Measurements from ENCODE around the gene A1BG.

Gene A1BG

DNA sequence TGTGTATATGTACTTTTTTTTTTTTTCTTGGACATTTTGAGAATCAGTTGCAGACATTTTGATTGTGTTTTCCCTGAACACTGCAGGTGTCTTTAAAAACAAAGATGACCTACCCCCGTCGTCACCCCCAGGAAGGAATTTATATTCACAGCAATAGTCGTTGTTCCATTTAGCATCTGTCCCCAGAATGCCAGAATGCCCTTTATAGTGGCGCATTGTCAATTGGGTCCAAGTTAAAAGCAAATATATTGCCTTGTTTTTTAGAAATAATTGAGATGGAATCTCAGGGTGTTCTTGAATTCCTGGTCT, 40.4 kb upstream of the A1BG start:
- DNase-seq (ENCODE audit: low read depth), result no peak
- H3K4me3 ChIP-seq (ENCODE audit: low read length), result no peak overlapping the region
- TF ChIP-seq, protein P1, sequence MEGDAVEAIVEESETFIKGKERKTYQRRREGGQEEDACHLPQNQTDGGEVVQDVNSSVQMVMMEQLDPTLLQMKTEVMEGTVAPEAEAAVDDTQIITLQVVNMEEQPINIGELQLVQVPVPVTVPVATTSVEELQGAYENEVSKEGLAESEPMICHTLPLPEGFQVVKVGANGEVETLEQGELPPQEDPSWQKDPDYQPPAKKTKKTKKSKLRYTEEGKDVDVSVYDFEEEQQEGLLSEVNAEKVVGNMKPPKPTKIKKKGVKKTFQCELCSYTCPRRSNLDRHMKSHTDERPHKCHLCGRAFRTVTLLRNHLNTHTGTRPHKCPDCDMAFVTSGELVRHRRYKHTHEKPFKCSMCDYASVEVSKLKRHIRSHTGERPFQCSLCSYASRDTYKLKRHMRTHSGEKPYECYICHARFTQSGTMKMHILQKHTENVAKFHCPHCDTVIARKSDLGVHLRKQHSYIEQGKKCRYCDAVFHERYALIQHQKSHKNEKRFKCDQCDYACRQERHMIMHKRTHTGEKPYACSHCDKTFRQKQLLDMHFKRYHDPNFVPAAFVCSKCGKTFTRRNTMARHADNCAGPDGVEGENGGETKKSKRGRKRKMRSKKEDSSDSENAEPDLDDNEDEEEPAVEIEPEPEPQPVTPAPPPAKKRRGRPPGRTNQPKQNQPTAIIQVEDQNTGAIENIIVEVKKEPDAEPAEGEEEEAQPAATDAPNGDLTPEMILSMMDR (IDR thresholded peaks at IDR 0.05; ENCODE audit: insufficient read depth, low read depth, low read length, missing control alignments), result no peak

DNA sequence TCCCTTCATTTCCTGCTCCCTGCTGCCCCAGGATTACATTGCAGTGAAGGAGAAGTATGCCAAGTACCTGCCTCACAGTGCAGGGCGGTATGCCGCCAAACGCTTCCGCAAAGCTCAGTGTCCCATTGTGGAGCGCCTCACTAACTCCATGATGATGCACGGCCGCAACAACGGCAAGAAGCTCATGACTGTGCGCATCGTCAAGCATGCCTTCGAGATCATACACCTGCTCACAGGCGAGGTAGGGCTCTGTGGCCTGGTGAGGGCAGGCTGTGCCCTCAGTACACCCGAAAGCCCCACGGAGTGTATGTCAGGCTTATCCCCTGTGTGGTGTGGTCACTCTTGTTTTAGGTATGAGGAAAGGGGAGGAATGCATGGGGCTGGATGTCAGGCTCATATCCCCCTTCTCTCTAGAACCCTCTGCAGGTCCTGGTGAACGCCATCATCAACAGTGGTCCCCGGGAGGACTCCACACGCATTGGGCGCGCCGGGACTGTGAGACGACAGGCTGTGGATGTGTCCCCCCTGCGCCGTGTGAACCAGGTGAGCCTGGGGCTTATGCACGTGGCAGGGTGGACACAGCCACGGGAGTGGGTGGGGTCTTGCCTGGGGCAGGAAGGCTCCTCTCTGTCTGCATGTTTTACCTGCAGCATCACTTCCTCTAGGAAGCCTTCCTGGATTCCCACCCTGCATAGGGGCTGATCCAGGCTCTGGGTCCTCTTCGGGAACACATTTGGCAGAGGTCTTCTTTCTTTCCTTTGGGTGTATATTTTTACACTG, 39.8 kb upstream of the A1BG start:
- TF ChIP-seq, protein P1 (IDR thresholded peaks at IDR 0.05; ENCODE audit: insufficient read depth, low read depth, low read length, missing control alignments), result no peak
- no peak for DNase-seq (ENCODE audit: low read depth)
- H3K4me3 ChIP-seq (ENCODE audit: low read length), result no peak overlapping the region

DNA sequence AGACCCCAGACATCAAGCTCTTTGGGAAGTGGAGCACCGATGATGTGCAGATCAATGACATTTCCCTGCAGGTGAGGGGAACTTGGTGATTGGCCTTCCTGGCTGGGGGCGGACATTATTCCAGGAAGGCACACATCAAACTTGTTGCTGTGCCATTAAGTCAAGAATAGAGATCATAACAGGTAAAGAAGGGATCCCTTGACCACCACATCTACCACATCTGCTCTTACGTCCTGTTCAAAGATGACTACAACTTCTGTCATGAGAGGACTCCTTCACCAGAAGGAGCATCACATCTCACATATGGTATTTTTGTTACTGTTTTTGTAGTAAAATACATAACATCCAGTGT, 34.9 kb upstream of the A1BG start:
- DNase-seq (ENCODE audit: low read depth), result no peak
- TF ChIP-seq, protein P1 (IDR thresholded peaks at IDR 0.05; ENCODE audit: insufficient read depth, low read depth, low read length, missing control alignments), result no peak
- peak overlapping the region; percentile 100 for H3K4me3 ChIP-seq (ENCODE audit: low read length)

DNA sequence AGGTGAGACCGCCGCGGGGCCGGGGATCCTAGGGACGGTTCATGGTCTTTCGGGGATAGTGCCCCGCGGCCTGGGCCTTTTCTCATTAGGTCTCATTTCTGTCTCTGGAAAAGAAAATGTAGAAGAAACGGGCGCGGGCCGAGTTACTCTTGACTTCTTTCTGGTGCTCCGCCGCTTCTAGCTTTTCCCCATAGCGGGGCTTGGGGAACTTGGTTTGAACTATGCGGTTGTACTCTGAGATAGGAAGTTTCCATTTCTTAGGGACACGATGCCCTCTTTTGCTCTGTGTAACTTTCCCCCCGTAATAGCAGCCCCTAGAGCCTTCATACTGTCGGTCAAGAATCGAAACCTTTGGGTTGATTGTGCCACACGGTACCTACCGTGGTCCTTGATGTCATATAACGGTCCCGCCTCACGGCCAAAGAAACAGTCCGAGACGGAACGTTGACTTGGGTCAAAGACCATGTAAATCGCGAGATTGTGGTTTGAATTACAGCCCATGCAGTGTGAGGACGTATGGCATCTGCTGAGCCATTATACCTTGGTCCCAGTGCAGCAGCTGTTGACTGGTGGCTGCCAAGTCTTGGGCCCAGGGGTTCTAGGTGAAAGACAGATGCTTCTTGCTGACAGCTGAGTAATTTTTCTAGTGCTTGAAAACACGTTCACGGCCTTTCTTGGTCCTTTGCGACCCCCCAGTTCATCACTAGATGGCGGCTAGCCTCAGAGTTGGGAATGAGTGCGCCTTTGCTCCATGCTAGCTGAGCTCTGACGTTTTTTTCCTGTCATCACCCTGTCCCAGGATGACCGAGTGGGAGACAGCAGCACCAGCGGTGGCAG, 34.3 kb upstream of the A1BG start:
- no peak for DNase-seq (ENCODE audit: low read depth)
- TF ChIP-seq, protein P1 (IDR thresholded peaks at IDR 0.05; ENCODE audit: insufficient read depth, low read depth, low read length, missing control alignments), result no peak
- H3K4me3 ChIP-seq (ENCODE audit: low read length), result peak overlapping the region; percentile 100

DNA sequence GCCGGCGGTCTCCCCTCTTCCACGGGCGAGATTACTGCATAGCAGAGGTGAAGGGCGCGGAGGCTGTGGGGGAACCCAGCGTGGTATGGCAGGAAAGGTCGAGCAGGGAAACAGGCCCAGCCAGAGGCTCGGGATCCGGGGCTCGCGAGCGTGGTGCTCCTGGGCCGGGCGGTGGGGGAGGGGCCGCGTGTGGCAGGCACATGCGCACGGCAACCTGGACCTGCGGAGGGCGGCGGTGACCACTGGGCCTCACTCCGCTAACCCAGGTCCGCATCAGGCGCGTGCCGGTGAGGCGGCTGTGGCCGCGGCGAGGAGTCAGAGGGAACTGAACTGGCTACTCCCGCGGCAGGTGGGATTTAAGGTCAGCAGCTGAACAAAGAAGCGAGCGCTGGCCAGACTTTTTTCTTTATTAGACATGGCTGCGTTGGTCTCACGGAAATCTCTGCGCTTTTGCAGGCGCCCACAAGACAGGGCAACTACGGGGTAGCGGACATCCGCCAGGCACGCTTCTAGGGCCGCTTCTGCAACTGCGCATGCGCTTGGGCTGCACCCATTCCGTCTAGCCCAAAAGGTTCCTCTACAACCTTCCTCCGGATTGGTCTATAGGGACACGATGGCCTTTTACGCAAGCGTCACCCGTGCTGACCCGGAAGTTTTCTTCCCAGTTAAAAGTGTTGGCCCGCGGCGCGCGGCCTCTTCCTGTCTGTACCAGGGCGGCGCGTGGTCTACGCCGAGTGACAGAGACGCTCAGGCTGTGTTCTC, 33.5 kb upstream of the A1BG start, which contains the start of gene RPS5:
TSS of gene RPS5 (plus strand) at position 694 of the 762 bp plus-strand sequence. CDS start 869 bp downstream, outside the sequence.
- TF ChIP-seq, protein P1 (IDR thresholded peaks at IDR 0.05; ENCODE audit: insufficient read depth, low read depth, low read length, missing control alignments), result no peak
- H3K4me3 ChIP-seq (ENCODE audit: low read length), result peak within 1 kb of the TSS; percentile 100
- peak; percentile 98 for DNase-seq (ENCODE audit: low read depth)

DNA sequence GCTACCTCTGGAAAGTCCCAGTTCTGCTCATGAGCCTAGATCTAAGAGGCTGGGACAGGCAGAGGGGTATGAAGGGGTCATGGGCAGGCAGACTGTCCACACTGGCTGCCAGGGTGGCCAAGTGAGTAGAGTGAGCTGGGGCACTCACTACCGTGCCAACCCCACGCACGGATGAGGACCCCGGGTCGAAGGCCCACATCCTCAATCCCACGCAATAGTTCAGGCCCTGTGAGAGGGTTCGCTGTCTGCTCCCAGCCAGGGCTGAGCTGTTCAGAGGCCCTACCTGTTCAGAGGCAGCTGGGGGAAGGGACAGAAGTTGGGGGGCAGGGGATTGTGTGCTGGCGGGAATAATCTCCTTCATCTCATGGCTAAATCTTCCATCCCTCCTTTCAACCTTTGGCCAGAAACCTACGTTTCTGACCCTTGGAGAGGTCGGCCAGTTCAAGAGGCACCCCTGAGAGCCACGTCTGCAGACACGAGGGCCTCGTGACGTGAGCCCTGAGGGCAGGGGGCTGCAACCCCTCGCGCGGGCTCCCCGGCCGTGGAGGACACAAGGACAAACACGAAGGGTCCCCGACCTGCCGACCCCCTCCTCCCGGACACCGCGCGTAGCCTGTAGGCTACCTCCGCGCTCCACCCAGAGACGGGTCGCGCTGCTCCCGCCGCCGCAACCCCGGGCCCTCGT, 32.7 kb upstream of the A1BG start:
- TF ChIP-seq, protein P1 (IDR thresholded peaks at IDR 0.05; ENCODE audit: insufficient read depth, low read depth, low read length, missing control alignments), result no peak
- no peak for DNase-seq (ENCODE audit: low read depth)

More for the DNA sequence above, 32.7 kb upstream of the A1BG start:
- H3K4me3 ChIP-seq (ENCODE audit: low read length), result peak overlapping the region; percentile 100
